DOHH2 (cell line): ENCODE measurements around the gene CD200R1L.

Experiments
- EZH2phosphoT487 ChIP-seq: fragments of 200-600 bp; sonication (generic); IDR thresholded peaks from 2 replicates; pipeline ENCODE4 v1.6.1; 2017; ENCODE audit warnings: borderline replicate concordance, mild to moderate bottlenecking, antibody characterized with exemption, low read length, moderate library complexity, mixed read lengths
- TF ChIP-seq, protein P1 (sequence below): fragments of 200-600 bp; sonication (generic); IDR thresholded peaks from one replicate; pipeline ENCODE4 v1.5.1; 2014; ENCODE audit warnings: antibody characterized with exemption, mild to moderate bottlenecking, low read depth, low read length; ENCODE audit not compliant: poor library complexity, severe bottlenecking

DNA sequence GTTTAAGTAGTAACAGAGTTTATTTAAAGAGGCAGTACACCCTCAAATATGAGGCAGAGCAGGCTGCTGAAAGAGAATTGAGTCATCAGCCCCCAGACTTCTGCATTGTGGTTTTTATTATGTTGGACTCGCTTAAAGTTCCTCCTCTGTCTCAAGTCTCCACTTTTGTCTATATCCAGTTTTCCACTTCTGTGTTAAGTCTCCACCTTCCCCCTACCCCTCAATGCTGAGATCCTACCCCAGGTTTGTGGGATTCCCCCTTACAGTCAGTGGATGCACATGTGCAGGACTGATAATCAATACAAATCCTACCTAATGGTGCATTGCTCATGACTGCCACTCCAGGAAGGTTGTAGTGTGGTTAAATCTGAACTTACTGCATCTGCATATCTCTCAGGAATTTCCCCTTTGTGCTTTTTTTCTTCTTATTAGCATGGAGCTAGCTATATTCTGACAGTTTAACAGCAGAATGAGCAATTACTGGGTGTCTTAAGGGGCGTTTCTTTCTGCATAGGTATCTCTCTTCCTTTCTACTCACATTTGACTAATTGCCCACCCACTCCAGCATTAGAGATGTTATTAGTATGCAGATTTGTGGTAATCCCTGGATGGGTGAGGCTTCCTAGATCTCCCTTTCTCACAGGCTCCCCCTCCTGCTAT lies 11.9 kb upstream of the CD200R1L start:
- TF ChIP-seq, protein P1, sequence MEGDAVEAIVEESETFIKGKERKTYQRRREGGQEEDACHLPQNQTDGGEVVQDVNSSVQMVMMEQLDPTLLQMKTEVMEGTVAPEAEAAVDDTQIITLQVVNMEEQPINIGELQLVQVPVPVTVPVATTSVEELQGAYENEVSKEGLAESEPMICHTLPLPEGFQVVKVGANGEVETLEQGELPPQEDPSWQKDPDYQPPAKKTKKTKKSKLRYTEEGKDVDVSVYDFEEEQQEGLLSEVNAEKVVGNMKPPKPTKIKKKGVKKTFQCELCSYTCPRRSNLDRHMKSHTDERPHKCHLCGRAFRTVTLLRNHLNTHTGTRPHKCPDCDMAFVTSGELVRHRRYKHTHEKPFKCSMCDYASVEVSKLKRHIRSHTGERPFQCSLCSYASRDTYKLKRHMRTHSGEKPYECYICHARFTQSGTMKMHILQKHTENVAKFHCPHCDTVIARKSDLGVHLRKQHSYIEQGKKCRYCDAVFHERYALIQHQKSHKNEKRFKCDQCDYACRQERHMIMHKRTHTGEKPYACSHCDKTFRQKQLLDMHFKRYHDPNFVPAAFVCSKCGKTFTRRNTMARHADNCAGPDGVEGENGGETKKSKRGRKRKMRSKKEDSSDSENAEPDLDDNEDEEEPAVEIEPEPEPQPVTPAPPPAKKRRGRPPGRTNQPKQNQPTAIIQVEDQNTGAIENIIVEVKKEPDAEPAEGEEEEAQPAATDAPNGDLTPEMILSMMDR = no peak
- TF ChIP-seq EZH2phosphoT487 = no peak
